H1 (cell line): ENCODE data around the gene NMT1.
"Not testable (repeated sequence)": the region's sequence is repeated elsewhere in the genome, so short reads cannot be mapped to it uniquely, and the experiment has no call there.

Experiments
- CBX5 ChIP-seq: fragments of 300-800, 300-1000 bp; sonication (generic); IDR thresholded peaks from 2 replicates; pipeline ENCODE4 v1.7.1; 2016; ENCODE audit warnings: antibody characterized with exemption, low read length, low read depth
- CEBPB ChIP-seq: IDR thresholded peaks from 2 replicates; pipeline ENCODE4 v1.6.1; 2012; ENCODE audit warnings: low read depth, low read length
- CTCF ChIP-seq, 3 experiments: IDR thresholded peaks; 1 replicate in 2 of 3; 2 replicates in 1 of 3; pipeline versions ENCODE4 v1.5.1 to v1.6.1; 2011; ENCODE audit warnings: low read length in 3 of 3, mild to moderate bottlenecking in 3 of 3, inconsistent platforms in 2 of 3, low read depth in 1 of 3, moderate library complexity in 1 of 3; ENCODE audit not compliant: insufficient read depth in 1 of 3; ENCODE audit errors: control extremely low read depth in 1 of 3
- EP300 ChIP-seq, 2 experiments: IDR thresholded peaks; 1 replicate in 1 of 2; 2 replicates in 1 of 2; pipeline ENCODE4 v1.6.1; 2011 to 2012; ENCODE audit warnings: low read depth in 2 of 2, low read length in 2 of 2, mild to moderate bottlenecking in 2 of 2, borderline replicate concordance in 1 of 2, inconsistent platforms in 1 of 2, moderate library complexity in 1 of 2
- EZH2 ChIP-seq: fragments of 200-600 bp; sonication (generic); IDR thresholded peaks from 2 replicates; pipeline ENCODE4 v1.7.1; 2012; ENCODE audit warnings: low read depth, mild to moderate bottlenecking, moderate library complexity, low read length, inconsistent platforms; ENCODE audit not compliant: severe bottlenecking
- GTF2F1 ChIP-seq: IDR thresholded peaks from 2 replicates; pipeline ENCODE4 v1.6.1; 2012; ENCODE audit warnings: low read depth, low read length, improper control_type of control experiment, borderline replicate concordance
- KDM5A ChIP-seq: fragments of 200-600 bp; IDR thresholded peaks from 2 replicates; pipeline ENCODE4 v1.7.1; 2012; ENCODE audit warnings: mild to moderate bottlenecking, low read length, inconsistent platforms, mixed read lengths
- POLR2A ChIP-seq, 2 experiments: IDR thresholded peaks; 1 replicate in 1 of 2; 2 replicates in 1 of 2; pipeline ENCODE4 v1.6.1; 2011; ENCODE audit warnings: low read depth in 2 of 2, low read length in 2 of 2, mild to moderate bottlenecking in 2 of 2; ENCODE audit errors: control extremely low read depth in 1 of 2
- POLR2AphosphoS5 ChIP-seq: IDR thresholded peaks from 2 replicates; pipeline ENCODE4 v1.6.1; 2011; ENCODE audit warnings: low read depth, low read length
- RNF2 ChIP-seq: fragments of 200-900, 300-1000 bp; sonication (generic); IDR thresholded peaks from 2 replicates; pipeline ENCODE4 v1.7.1; 2016; ENCODE audit warnings: borderline replicate concordance, low read depth, mild to moderate bottlenecking, antibody characterized with exemption, low read length; ENCODE audit not compliant: poor library complexity, severe bottlenecking; ENCODE audit errors: missing control alignments
- RXRA ChIP-seq: IDR thresholded peaks from 2 replicates; pipeline ENCODE4 v1.6.1; 2011; ENCODE audit warnings: low read depth, mild to moderate bottlenecking, low read length, moderate library complexity; ENCODE audit not compliant: insufficient read depth
- SIN3A ChIP-seq, 2 experiments: IDR thresholded peaks in 1 of 2; conservative IDR thresholded peaks in 1 of 2; 2 replicates each; pipeline ENCODE4 v1.6.1; 2011 to 2012; ENCODE audit warnings: low read length in 2 of 2, improper control_type of control experiment in 1 of 2, low read depth in 1 of 2, mild to moderate bottlenecking in 1 of 2

DNA sequence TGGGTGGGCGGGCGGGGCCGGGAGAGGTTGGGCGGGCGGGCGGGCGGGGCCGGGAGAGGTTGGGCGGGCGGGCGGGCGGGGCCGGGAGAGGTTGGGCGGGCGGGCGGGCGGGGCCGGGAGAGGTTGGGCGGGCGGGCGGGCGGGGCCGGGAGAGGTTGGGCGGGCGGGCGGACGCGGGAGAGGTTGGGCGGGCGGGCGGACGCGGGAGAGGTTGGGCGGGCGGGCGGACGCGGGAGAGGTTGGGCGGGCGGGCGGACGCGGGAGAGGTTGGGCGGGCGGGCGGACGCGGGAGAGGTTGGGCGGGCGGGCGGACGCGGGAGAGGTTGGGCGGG is 9.4 kb upstream of the NMT1 start:
- not testable (repeated sequence) for TF ChIP-seq POLR2A (IDR thresholded peaks at IDR 0.05; ENCODE audit: control extremely low read depth in 1 of 2, low read depth in 2 of 2, low read length in 2 of 2); CTCF (IDR thresholded peaks at IDR 0.05; ENCODE audit: control extremely low read depth in 1 of 3, insufficient read depth in 1 of 3, low read depth in 1 of 3, low read length in 3 of 3); EP300 (IDR thresholded peaks at IDR 0.05; ENCODE audit: borderline replicate concordance in 1 of 2, low read depth in 2 of 2, low read length in 2 of 2); KDM5A; GTF2F1; RXRA; CEBPB; POLR2AphosphoS5; RNF2; EZH2; SIN3A (conservative IDR thresholded peaks at IDR 0.05 in 1 of 2, IDR thresholded peaks at IDR 0.05 in 1 of 2; ENCODE audit: low read depth in 1 of 2, low read length in 2 of 2); CBX5
